Measurements from ENCODE around the gene DLG2. TPM values are rescaled to one million over a fixed set of nuclear protein-coding genes. Genes with fewer than 3 reads are reported as not detected.
"Not testable (repeated sequence)": the region's sequence is repeated elsewhere in the genome, so short reads cannot be mapped to it uniquely, and the experiment has no call there.

Gene DLG2
- total RNA-seq, 1 experiment from 2014 or later, result 0.17 TPM

DNA sequence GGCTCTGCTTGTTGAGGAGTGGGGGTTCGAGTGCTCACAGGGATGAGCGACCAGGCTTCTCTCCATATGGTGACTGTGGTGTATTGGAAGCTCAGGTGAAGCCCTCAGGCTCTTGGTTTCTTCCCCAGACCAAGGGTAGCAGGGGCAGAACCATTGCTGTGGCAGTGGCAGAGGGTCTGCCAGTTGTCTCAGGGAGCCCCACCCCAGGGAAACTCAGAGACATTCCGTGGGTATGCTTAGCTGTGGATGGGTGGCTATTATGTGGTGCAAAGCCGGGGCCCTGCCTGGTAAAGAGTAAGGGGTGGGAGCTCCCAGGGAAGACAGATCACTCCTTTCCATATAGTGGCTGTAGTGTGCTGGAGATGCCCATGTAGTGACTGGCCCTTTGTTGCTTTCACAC, 167.8 kb downstream of the DLG2 start:
- DNase-seq (ENCODE audit: low read depth), result no peak

DNA sequence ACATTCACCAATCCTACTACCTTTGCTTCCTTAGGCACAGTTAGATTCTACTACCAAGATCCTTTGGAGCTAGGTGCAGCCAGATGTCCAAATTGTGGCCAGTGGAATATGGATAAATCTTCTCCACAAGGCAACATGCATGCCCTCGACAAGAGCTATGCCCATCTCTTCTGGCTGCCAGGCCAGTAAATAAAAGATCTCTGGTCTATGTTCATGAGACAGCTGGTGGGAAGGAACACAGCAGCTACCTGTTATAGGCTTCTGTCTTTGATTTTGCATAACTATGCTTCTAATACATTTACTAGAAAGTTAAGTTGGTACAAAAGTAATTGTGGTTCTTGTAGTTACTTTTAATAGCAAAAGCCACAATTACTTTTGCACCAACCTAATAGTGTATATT, 182.7 kb downstream of the DLG2 start:
- no peak for DNase-seq (ENCODE audit: low read depth)

GRCh38 chr11:85440273-85440672, 186.9 kb downstream of the DLG2 start:
- no peak for DNase-seq (ENCODE audit: low read depth)

DNA sequence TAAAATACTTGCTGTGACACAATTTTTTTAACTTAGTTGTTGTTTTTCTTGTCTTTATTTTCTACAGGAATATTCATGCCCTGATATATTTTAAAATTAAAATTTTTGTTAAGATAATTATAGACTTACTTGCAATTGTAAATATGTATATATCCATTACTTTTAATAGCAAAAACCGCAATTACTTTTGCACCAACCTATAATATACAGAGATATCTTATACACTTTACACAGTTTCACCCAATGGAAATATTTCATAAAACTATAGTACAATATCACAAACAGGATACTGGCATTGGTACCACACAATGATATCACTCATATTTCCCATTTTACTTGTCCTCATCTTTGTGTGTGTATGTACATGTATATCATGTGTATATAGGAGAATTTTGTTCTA, 188.8 kb downstream of the DLG2 start:
- no peak for DNase-seq (ENCODE audit: low read depth)

DNA sequence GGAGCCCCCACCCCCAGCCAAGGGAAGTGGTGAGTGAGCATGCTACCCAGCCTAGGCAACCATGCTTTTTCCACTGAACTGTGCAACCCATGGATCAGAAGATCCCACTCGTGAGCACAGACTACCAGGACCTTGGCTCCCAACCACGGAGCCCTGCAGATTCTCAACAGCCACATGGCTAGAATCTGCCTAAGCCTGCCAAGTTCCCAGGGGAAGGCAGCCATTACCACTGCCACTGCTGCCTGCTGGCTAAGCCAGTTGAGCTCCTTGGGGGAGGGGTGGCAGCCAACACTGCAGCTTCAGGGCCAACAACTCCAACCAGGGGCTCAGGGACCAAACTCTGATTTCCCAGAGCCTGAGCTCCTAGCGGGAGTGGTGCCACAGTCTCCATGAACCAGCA, 195.8 kb downstream of the DLG2 start:
- no peak for DNase-seq (ENCODE audit: low read depth)

GRCh38 chr11:85423794-85424193, 203.3 kb downstream of the DLG2 start:
- DNase-seq (ENCODE audit: low read depth), result no peak

DNA sequence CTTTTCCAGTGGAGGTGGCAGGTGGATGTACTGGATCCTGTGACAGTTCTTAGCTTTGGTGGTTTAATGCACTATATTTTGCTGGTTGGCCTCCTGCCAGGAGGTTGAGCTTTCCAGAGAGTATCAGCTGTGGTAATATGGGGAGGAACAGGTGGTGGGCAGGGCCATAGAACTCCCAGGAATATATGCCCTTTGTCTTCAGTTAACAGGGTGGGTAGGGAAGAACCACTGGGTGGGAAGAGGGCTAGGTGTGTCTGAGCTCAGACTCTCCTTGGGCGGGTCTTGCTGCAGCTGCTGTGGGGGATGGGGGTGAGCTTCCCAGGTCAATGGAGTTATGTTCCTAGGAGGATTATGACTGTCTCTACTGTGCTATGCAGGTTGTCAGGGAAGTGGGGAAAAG, 203.8 kb downstream of the DLG2 start:
- peak; percentile 3 for DNase-seq (ENCODE audit: low read depth)

GRCh38 chr11:85414175-85414574, 213.0 kb downstream of the DLG2 start:
- DNase-seq (ENCODE audit: low read depth), result no peak

- peak; percentile 49 for DNase-seq (ENCODE audit: low read depth)
These were observed 219.5 kb downstream of the DLG2 start for GRCh38 chr11:85407648-85408047.

DNA sequence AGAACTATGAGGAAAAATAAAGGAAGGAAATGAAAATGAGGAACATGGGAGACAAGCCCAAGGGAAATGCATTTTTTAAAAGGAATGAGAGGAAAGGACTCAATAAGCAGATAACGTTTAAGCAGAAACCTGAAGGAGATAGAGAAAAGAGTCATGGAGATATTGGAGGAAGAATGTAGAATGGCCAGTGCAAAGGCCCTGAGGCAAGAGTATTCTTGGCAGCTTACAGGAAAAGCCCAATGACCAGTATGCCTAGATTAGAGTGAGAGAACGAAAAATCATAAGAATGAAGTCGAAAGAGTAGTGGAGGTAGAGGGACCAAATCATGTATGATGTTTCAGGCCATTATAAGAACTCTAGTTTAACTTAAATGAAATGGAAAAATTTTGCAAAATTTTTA, 220.3 kb downstream of the DLG2 start:
- DNase-seq (ENCODE audit: low read depth), result no peak

DNA sequence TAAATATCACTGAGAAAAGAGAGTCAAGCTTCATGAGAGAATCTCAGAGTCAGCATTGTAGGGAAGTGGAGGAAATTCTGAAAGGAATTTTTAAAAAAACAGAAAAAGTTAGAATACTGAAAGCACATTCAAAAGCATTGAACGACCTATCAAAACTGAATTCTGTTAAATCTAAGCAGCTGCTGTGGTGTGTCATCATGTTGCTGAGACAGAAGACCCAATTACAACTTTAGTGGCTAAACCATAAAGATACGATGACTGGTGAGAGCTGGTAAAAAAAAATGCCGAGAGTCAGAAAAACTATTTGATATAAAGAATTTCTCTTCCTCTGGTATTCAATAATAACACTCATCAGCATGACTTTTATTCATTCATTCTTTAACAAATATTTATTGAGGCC, 220.8 kb downstream of the DLG2 start:
- peak; percentile 19 for DNase-seq (ENCODE audit: low read depth)

DNA sequence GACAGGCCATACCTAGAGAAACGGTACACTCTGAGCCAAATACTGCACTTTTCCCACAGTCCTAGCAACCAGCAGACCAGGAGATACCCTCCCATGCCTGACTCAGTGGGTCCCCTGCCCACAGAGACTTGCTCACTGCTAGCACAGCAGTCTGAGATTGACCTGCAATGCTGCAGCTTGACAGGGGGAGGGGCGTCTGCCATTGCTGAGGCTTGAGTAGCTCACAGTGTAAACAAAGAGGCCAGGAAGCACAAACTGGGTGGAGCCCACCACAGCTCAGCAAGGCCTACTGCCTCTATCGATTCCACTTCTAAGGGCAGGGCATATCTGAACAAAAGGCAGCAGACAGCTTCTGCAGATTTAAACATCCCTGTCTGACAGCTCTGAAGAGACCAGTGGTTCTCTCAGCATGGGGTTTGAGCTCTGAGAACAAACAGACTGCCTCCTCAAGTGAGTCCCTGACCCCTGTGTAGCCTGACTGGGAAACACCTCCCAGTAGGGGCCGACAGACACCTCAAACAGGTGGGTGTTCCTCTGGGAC, 231.6 kb downstream of the DLG2 start:
- not testable (repeated sequence) for DNase-seq (ENCODE audit: low read depth)

- DNase-seq (ENCODE audit: low read depth), result no peak
These were observed 232.9 kb downstream of the DLG2 start for GRCh38 chr11:85394283-85394682.

DNA sequence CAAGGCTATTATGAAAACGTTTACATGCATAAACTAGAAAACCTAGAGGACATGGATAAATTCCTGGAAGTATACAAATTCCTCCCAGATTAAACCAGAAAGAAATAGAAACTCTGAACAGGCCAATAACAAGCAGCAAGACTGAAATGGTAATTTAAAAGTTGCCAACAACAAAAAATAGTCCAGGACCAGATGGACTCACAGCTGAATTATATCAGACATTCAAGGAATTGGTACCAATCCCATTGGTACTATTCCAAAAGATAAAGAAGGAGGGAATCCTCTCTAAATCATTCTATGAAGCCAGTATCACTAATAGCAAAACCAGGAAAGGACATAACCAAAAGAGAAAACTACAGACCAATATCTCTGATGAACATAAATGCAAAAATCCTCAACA, 236.0 kb downstream of the DLG2 start:
- no peak for DNase-seq (ENCODE audit: low read depth)

- peak; percentile 59 for DNase-seq (ENCODE audit: low read depth)
These were observed 241.6 kb downstream of the DLG2 start for GRCh38 chr11:85385547-85385946.

DNA sequence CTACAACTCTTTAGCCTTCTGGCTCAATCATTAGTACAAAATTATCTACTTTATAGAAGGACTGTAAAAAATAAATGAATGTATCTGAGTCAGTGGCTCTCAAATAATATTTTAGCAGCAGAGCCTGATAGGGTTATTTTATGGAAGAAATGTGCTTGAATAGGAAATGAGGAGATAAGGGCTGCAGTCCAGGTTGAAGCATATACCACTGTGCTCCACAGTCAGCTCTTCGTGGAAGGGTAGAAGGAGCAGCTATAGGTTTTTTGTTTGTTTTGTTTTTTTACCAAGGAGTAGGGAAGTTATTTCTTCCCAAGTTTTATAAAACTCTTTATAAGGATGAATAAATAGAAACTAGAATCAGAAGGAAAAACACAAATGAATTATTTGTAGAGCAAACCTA, 242.0 kb downstream of the DLG2 start:
- DNase-seq (ENCODE audit: low read depth), result no peak

- DNase-seq (ENCODE audit: low read depth), result no peak
These were observed 248.1 kb downstream of the DLG2 start for GRCh38 chr11:85379066-85379465.

- DNase-seq (ENCODE audit: low read depth), result peak; percentile 2
These were observed 249.2 kb downstream of the DLG2 start for GRCh38 chr11:85377901-85378300.

DNA sequence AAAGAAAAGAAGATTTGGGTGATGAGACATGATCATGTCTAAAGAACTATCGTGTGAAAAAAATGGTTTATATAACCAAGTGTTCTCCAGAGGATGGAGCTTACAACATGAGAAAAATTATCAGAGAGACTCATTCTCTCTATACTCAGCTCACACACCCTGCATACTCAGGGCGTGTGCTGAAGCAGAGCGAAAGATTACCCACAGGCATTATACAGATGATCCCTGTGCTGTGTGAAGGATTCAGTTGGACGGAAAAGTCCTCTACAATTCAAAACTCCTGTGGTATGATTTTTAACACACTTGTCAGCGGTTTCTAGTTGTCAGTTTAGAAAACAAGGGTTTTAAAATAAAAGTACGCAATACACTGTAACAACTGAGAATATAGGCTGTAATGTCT, 267.3 kb downstream of the DLG2 start:
- no peak for DNase-seq (ENCODE audit: low read depth)

GRCh38 chr11:85355921-85356320, 271.2 kb downstream of the DLG2 start:
- DNase-seq (ENCODE audit: low read depth), result no peak

GRCh38 chr11:85349539-85349938, 277.6 kb downstream of the DLG2 start:
- DNase-seq (ENCODE audit: low read depth), result not testable (repeated sequence)

DNA sequence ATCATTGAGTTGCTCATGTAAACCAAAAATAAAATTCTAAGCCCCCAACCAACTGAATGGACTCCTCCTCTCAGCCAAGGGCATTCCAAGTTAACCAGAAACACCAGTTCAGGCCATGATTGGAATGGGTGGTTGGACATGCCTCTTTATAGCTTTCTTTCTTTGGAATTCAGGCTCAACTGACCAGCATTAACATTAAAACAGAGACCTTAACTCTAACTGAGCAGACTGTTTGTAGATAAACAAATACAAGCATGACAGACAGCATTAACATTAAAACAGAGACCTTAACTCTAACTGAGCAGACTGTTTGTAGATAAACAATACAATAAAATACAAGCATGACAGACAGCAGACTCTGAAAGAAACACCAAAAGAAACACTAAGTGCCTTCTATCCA, 278.2 kb downstream of the DLG2 start:
- no peak for DNase-seq (ENCODE audit: low read depth)

DNA sequence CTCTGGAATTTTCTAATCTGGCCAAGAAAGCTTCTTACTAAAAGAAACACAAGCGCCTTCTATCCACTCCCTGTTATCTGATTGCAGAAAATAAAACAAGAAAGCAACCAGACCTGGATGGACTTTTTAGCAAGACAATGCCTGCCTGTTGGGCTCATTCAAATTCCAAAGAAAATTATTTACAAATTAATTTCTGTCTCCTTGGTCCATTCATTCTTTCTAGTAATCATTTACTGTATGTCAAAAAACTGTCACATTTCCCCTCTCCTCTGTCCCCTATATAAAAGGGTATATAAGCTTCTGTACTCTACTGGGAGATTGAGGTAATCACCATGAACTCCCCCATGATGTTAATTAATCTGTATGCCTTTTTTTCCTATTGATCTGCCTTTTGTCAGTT, 279.9 kb downstream of the DLG2 start:
- no peak for DNase-seq (ENCODE audit: low read depth)

GRCh38 chr11:85346484-85346883, 280.7 kb downstream of the DLG2 start:
- no peak for DNase-seq (ENCODE audit: low read depth)

Measured in LHCN-M2 (cell line).